ENCODE results near the gene CCDC80. TPM values are rescaled to one million over a fixed set of nuclear protein-coding genes. Genes with fewer than 3 reads are reported as not detected.

The CCDC80 gene
- total and polyA plus RNA-seq, 9 of the 15 experiments (the other 6 are each of a cell fraction or from before 2014, with no cell fraction given), result 0.17 to 2.0 (median 1.1) TPM

DNA sequence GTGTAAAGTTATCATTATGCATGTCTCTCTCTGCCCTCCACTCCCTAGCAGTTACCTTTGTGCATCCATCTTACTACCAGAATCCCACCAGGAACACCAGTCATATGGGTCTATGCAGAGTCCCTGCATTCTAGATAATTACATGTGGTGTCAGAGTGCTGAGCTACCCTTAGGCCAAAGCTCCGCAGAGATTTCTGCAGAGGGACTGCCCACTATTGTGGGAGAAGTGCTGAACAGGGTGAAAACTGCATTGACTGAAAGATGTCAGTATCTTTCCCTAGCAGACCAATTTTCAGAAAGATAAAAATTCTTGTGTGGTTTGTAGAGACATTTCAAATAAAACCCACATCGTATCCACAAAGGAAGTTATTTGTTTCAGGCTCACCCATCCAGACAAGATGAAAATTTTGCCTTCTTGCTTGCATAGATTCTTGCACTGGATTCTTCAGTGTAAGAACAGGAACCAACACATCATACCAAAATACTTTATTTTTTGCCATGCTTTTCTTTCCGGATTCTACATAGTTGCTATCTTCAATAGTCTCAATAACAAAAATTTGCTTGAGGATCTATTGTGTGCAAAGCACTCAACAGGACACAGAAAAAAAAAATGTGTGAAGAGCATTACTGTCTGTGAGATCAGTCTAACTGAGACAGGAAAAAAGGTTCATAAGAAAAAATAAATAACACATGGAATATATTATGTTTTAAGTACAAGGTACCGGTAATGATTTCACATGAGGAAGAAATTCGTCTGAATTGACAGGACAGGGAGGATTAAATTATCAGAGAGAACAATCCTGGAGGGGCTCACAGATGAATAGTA, 32.0 kb upstream of the CCDC80 start:
- Histone ChIP-seq H3K4me3 (no peak overlapping the region), H3K27ac (ENCODE audit: extremely low read depth, low read depth, low read length) (no peak overlapping the region), H3K4me2 (ENCODE audit: insufficient read depth, low read length) (no peak overlapping the region), H3K27me3 (ENCODE audit: control insufficient read depth in 2 of 2, insufficient read depth in 2 of 2, low read length in 2 of 2) (no peaks in the 10 kb centered on the region), H3K36me3 (ENCODE audit: control insufficient read depth, insufficient read depth, low read length) (no peaks in the 10 kb centered on the region), H3K4me1 (replicated peaks in 1 of 2; ENCODE audit: control insufficient read depth in 2 of 2, insufficient read depth in 2 of 2, low read length in 2 of 2) (peaks cover 6 to 35% of the 10 kb centered on the region in 2 experiments; a peak in 4 of 5 replicates), H3K9me3 (replicated peaks; ENCODE audit: control insufficient read depth, insufficient read depth, low read depth, low read length) (no peaks in the 10 kb centered on the region), H3K9ac (ENCODE audit: insufficient read depth in 1 of 2, low read depth in 2 of 2, low read length in 2 of 2) (no peak overlapping the region), H2AFZ (ENCODE audit: low read depth, low read length) (no peak overlapping the region), H3K9me1 (ENCODE audit: control insufficient read depth, insufficient read depth, low read length) (no peaks in the 10 kb centered on the region), H4K20me1 (replicated peaks; ENCODE audit: control insufficient read depth, insufficient read depth, low read length) (no peaks in the 10 kb centered on the region), H3K79me2 (ENCODE audit: control insufficient read depth, insufficient read depth, low read length) (peaks cover 8% of the 10 kb centered on the region; the same call in 2 of the 3 replicates)
- no peak for DNase-seq (ENCODE audit: extremely low read depth in 1 of 4, low spot score in 3 of 4)
- WGBS (ENCODE audit: insufficient coverage, low coverage, missing lambda C conversion rate), result 14% methylated on average over 5 of the region's 5 CpGs
- no peak for FAIRE-seq
- intact Hi-C loops (cut with micrococcal nuclease), result no loop called here
- BruUV-seq (replicated peaks), result no TSS peak
- CTCF ChIA-PET (ENCODE audit: low intra/inter-chr PET ratio), result no interaction called here
- peak; percentile 48; the same call in 1 of the 2 replicates for TF ChIP-seq TCF3 (CRISPR knock-in tag; IDR thresholded peaks at IDR 0.05)
- TF ChIP-seq, protein P1, sequence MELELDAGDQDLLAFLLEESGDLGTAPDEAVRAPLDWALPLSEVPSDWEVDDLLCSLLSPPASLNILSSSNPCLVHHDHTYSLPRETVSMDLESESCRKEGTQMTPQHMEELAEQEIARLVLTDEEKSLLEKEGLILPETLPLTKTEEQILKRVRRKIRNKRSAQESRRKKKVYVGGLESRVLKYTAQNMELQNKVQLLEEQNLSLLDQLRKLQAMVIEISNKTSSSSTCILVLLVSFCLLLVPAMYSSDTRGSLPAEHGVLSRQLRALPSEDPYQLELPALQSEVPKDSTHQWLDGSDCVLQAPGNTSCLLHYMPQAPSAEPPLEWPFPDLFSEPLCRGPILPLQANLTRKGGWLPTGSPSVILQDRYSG (tag; conservative IDR thresholded peaks at IDR 0.05; ENCODE audit: low read depth), result no peak
- ATAC-seq, result peak; percentile 44; the same call in 2 of the 3 replicates
- in situ Hi-C loops (cut with MboI), result no loop called here
- POLR2A ChIA-PET, result no interaction called here

Measured in K562 (cell line).